ENCODE data around the gene PVALEF. TPM values are rescaled to one million over a fixed set of nuclear protein-coding genes. Genes with fewer than 3 reads are reported as not detected.

The PVALEF gene
- total RNA-seq, 1 donor from 2014 or later = not detected

DNA sequence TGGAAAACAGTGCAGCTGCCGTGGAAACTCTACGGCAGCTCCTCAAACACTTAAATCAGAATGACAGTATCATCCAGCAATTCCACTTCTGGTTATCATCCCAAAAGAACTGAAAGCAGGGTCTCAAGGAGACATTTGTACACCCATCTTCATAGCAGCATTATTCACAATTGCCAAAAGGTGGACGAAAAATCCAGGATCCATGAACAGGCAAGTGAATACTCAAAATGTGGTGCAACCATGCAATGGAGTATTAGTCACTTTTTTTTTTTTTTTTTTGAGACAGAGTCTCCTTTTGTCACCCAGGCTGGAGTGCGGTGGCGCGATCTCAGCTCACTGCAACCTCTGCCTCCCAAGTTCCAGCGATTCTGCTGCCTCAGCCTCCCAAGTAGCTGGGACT, 11.4 kb downstream of the PVALEF start:
- Mint-ChIP-seq H3K27me3 (no peaks in the 10 kb centered on the region), H3K27ac (no peak overlapping the region), H3K4me3 (no peak overlapping the region), H3K36me3 (ENCODE audit: low read depth) (no peaks in the 10 kb centered on the region), H3K4me1 (no peaks in the 10 kb centered on the region), H3K9me3 (peaks cover 9% of the 10 kb centered on the region)
- ChIA-PET POLR2A (no interaction called here), CTCF (no interaction called here)
- TF ChIP-seq, protein P1, sequence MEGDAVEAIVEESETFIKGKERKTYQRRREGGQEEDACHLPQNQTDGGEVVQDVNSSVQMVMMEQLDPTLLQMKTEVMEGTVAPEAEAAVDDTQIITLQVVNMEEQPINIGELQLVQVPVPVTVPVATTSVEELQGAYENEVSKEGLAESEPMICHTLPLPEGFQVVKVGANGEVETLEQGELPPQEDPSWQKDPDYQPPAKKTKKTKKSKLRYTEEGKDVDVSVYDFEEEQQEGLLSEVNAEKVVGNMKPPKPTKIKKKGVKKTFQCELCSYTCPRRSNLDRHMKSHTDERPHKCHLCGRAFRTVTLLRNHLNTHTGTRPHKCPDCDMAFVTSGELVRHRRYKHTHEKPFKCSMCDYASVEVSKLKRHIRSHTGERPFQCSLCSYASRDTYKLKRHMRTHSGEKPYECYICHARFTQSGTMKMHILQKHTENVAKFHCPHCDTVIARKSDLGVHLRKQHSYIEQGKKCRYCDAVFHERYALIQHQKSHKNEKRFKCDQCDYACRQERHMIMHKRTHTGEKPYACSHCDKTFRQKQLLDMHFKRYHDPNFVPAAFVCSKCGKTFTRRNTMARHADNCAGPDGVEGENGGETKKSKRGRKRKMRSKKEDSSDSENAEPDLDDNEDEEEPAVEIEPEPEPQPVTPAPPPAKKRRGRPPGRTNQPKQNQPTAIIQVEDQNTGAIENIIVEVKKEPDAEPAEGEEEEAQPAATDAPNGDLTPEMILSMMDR (IDR thresholded peaks at IDR 0.05) = no peak
- no peak for ATAC-seq (ENCODE audit: low read depth)
- no peak for DNase-seq
- intact Hi-C loops (cut with micrococcal nuclease) = no loop called here

DNA sequence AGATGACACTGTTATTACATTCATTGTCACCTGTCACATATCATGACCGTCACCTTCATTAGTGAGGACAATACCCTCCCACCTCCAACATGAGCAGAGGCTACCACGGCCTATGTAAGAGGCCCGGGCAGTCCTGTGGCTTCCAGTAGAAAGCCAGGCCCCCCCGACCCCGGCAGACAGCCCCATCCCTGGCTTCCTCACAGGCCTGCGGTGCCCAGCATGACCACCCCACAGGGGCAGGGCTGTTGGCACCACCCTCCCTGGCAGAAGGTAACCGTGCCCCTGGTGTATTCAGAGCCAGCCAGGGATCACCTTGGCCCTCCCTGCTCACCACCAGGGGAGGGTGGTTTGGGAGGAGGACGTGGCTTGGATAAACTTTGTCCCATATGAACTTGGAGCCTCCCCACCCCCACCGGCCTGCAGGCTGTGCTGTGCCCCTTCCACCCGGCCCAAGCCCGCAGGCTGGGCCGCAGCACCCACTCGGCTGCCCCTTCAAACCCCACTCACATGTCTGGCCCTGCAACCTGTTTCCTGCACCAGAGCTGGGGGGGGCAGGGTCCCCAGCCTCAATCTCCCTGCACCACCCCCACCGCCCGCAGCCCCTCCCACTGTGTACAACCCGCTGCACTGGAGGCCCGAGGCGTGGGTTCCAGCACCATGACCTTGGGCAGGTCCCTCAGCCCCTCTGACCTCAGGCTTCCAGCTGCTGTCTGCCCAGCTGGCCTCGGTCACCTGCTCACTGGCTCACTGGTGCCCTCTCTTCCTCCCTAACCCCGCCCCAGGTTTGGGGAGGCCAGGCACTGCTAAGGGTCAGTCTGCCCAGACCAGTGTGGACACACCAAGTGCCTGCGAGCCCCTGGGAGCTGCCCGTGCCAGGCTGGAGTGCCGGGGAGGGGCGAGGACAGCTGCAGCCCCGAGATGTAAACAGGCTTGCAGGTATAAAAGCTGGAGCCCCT, 13.1 kb downstream of the PVALEF start:
- Mint-ChIP-seq H3K9me3 (peaks cover 9% of the 10 kb centered on the region), H3K27me3 (peaks cover under 1% of the 10 kb centered on the region), H3K27ac (no peak overlapping the region), H3K4me1 (no peaks in the 10 kb centered on the region), H3K36me3 (ENCODE audit: low read depth) (no peaks in the 10 kb centered on the region), H3K4me3 (no peak overlapping the region)
- ATAC-seq (ENCODE audit: low read depth) = no peak
- TF ChIP-seq, protein P1 (IDR thresholded peaks at IDR 0.05) = no peak
- DNase-seq = no peak
- intact Hi-C loops (cut with micrococcal nuclease) = no loop called here
- POLR2A ChIA-PET = no interaction called here
- CTCF ChIA-PET = no interaction called here

DNA sequence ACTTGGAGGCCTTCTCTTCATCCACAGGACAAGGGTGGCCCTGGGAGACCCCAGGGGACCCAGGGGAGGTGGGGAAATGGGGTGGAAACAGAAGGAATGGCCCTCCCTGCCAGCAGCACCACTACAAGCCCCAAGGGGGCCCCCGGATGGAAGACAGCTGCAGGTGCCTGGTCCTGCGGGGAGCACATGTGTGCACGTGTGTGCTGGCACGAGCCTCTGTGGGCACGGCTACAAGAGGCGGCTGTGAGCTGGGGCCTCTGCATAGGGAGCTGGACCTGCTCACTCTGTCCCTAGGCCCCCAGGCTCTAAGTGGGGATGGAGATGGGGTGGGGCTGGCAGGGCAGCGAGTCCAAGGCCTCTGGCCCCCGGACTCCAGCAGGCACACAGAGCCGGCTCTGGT, 13.9 kb downstream of the PVALEF start:
- TF ChIP-seq, protein P1 (IDR thresholded peaks at IDR 0.05) = no peak
- ChIA-PET CTCF (no interaction called here), POLR2A (no interaction called here)
- H3K4me3 Mint-ChIP-seq = no peak overlapping the region
- DNase-seq = no peak
- intact Hi-C loops (cut with micrococcal nuclease) = no loop called here
- H3K36me3 Mint-ChIP-seq (ENCODE audit: low read depth) = no peaks in the 10 kb centered on the region
- ATAC-seq (ENCODE audit: low read depth) = no peak
- no peak overlapping the region for H3K27ac Mint-ChIP-seq
- peaks cover 2% of the 10 kb centered on the region for H3K27me3 Mint-ChIP-seq
- no peaks in the 10 kb centered on the region for H3K4me1 Mint-ChIP-seq
- peaks cover 9% of the 10 kb centered on the region for H3K9me3 Mint-ChIP-seq

DNA sequence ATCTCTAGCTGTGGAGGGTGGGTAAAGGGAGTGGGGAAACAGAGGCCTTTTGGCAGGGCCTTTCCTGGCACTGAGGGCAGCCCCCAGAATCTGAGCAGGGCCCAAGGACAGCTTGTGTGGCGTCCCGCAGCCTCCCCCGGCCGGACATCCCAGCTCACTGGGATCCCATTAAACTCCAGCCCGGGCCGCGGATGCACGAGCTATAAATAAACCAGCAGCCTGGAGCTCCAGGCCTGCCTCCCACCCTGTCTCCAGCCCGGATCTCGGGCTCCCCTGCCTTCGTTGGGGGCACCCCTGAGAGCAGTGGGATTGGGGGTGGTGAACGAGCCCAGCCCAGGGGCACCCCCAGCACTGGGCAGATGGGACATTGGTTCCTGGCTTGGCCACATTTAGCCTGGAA, 14.6 kb downstream of the PVALEF start:
- Mint-ChIP-seq H3K9me3 (peaks cover 8% of the 10 kb centered on the region), H3K4me1 (no peaks in the 10 kb centered on the region), H3K36me3 (ENCODE audit: low read depth) (no peaks in the 10 kb centered on the region), H3K27me3 (peaks cover 2% of the 10 kb centered on the region), H3K27ac (no peak overlapping the region), H3K4me3 (no peak overlapping the region)
- no peak for DNase-seq
- TF ChIP-seq, protein P1 (IDR thresholded peaks at IDR 0.05) = no peak
- POLR2A ChIA-PET = interaction anchor here (0.8 kb wide), 1 partner anchor 60 kb away, joined by 3 read pairs; no protein-coding TSS in a partner anchor
- intact Hi-C loops (cut with micrococcal nuclease) = no loop called here
- no peak for ATAC-seq (ENCODE audit: low read depth)
- CTCF ChIA-PET = no interaction called here

DNA sequence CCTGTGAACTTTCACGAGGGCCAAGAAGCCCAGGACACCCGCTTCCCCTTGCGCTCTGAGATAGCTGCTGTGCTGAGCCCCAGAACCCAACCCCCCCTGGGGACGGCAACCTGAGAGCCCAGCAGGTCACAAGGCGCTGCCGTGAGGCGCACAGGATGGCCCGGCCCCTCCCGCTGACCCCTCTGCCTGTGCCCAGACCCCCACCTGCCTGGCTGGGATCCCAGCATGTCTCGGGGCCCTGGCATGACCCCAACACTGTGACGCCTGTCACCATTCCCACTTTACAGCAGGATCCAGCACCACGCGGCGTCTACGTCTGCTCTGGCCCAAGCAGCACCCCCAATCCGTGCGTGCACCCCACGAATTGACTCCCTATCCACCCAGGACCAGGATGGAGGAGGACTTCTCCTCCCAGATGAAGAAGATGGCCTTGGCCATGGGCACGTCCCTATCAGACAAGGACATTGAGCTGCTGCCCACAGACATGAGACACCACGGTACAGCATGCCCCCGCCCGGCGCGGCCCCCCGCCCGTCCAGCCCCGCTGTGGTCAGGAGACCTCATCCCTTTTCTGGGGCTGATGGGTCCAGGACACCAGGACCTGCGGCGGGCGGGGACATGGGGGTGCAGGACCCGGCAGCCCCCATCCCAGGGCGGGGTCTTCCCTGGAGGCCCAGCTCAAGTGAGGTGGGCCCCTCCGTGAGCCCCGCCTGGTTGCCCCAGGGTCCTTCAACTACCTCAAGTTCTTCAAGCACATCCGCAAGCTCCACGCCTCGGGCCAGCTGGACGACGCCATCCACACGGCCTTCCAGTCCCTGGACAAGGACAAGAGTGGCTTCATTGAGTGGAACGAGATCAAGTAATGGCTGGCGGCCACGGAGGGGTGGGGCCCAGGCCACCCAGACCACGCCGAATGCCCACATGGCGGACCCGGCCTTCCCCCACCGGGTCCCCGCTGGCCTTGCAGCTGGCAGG, 15.8 kb downstream of the PVALEF start:
- no peak overlapping the region for H3K27ac Mint-ChIP-seq
- no peaks in the 10 kb centered on the region for H3K4me1 Mint-ChIP-seq
- ATAC-seq (ENCODE audit: low read depth) = no peak
- POLR2A ChIA-PET = no interaction called here
- no peak overlapping the region for H3K4me3 Mint-ChIP-seq
- CTCF ChIA-PET = no interaction called here
- no peaks in the 10 kb centered on the region for H3K36me3 Mint-ChIP-seq (ENCODE audit: low read depth)
- peaks cover 2% of the 10 kb centered on the region for H3K27me3 Mint-ChIP-seq
- intact Hi-C loops (cut with micrococcal nuclease) = no loop called here
- TF ChIP-seq, protein P1 (IDR thresholded peaks at IDR 0.05) = no peak
- no peak for DNase-seq
- H3K9me3 Mint-ChIP-seq = no peaks in the 10 kb centered on the region

Measured in activated B cell treated with CpG ODN at 0.5 μM for 24 hours (primary cell).